Peyer's patch (tissue), 4 donors: Measurements from ENCODE around the gene ACTL8. TPM values are rescaled to one million over a fixed set of nuclear protein-coding genes. Genes with fewer than 3 reads are reported as not detected.

Experiments
- DNase-seq, 3 donors: peaks; one replicate each; pipeline ENCODE4 v3.0.0-alpha.2; 2017 to 2019
- H3K27ac ChIP-seq, 4 donors: fragments of 200-600 bp; sonication (generic); one replicate each; pipeline ENCODE4 v1.5.1; 2016 to 2019
- H3K27me3 ChIP-seq, 2 donors: fragments of 200-600 bp; sonication (generic); one replicate each; pipeline ENCODE4 v1.5.1; 2019
- H3K36me3 ChIP-seq, 3 donors: fragments of 200-600 bp; sonication (generic); one replicate each; pipeline ENCODE4 v1.5.1; 2016 to 2019
- H3K4me1 ChIP-seq, 4 donors: fragments of 200-600 bp; sonication (generic); one replicate each; pipeline ENCODE4 v1.5.1; 2016 to 2019
- H3K4me3 ChIP-seq, 4 donors: fragments of 200-600 bp; sonication (generic); 1 replicate in 3 of 4; 2 replicates in 1 of 4; pipeline ENCODE4 v1.5.1; 2016 to 2019; ENCODE audit warnings: mild to moderate bottlenecking in 1 of 4
- H3K9me3 ChIP-seq, 4 donors: fragments of 200-600 bp; sonication (generic); one replicate each; pipeline ENCODE4 v1.5.1; 2016 to 2019; ENCODE audit warnings: mild to moderate bottlenecking in 1 of 4
- POLR2A ChIP-seq, 2 donors: fragments of 450-650 bp; IDR thresholded peaks; one replicate each; pipeline ENCODE4 v1.5.1; 2017; ENCODE audit warnings: antibody characterized with exemption in 2 of 2, mild to moderate bottlenecking in 2 of 2, moderate library complexity in 2 of 2
- total RNA-seq, 4 donors: library from RNA; depleted of rRNA; stranded (reverse); fragments of >200 nt; gene quantifications; one replicate each; pipeline ENCODE4 v1.1.0, GENCODE V29; 2016
- TF ChIP-seq, protein P1 (sequence below), 6 experiments: fragments of 450-650 bp in 4 of 6; fragments of 200-600 bp in 2 of 6; sonication (generic) in 1 of 6; IDR thresholded peaks; one replicate each; pipeline ENCODE4 v1.5.1; 2017 to 2019; ENCODE audit warnings: antibody characterized with exemption in 6 of 6, mild to moderate bottlenecking in 3 of 6, moderate library complexity in 1 of 6

The ACTL8 gene
- total RNA-seq, 4 donors from 2014 or later: not detected

DNA sequence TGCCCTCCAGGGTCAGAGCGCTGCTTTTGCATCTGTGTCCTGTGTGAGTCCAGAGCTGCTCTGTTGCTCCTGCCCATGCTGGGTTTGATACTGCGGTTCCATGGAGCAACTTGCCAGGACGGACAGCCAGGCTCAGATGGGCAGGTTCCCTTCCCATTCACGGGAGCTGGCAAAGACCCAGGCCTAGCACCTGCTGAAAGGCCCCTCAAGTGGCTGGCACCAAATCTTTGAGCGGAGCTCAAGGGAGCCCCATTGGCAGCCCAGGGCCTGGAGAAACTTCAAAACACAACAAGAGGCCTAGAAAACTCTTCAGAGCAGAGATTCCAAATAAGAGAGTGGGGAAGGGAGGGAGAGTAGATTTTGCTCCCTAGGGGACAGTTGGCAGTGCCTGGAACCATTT, 97.2 kb downstream of the ACTL8 start:
- DNase-seq: no peak
- Histone ChIP-seq H3K4me1 (no peaks in the 10 kb centered on the region), H3K9me3 (no peaks in the 10 kb centered on the region), H3K27ac (no peak overlapping the region), H3K4me3 (no peak overlapping the region), H3K27me3 (no peaks in the 10 kb centered on the region), H3K36me3 (no peaks in the 10 kb centered on the region)
- no peak for TF ChIP-seq POLR2A (IDR thresholded peaks at IDR 0.05)
- TF ChIP-seq, protein P1, sequence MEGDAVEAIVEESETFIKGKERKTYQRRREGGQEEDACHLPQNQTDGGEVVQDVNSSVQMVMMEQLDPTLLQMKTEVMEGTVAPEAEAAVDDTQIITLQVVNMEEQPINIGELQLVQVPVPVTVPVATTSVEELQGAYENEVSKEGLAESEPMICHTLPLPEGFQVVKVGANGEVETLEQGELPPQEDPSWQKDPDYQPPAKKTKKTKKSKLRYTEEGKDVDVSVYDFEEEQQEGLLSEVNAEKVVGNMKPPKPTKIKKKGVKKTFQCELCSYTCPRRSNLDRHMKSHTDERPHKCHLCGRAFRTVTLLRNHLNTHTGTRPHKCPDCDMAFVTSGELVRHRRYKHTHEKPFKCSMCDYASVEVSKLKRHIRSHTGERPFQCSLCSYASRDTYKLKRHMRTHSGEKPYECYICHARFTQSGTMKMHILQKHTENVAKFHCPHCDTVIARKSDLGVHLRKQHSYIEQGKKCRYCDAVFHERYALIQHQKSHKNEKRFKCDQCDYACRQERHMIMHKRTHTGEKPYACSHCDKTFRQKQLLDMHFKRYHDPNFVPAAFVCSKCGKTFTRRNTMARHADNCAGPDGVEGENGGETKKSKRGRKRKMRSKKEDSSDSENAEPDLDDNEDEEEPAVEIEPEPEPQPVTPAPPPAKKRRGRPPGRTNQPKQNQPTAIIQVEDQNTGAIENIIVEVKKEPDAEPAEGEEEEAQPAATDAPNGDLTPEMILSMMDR (IDR thresholded peaks at IDR 0.05): no peak

DNA sequence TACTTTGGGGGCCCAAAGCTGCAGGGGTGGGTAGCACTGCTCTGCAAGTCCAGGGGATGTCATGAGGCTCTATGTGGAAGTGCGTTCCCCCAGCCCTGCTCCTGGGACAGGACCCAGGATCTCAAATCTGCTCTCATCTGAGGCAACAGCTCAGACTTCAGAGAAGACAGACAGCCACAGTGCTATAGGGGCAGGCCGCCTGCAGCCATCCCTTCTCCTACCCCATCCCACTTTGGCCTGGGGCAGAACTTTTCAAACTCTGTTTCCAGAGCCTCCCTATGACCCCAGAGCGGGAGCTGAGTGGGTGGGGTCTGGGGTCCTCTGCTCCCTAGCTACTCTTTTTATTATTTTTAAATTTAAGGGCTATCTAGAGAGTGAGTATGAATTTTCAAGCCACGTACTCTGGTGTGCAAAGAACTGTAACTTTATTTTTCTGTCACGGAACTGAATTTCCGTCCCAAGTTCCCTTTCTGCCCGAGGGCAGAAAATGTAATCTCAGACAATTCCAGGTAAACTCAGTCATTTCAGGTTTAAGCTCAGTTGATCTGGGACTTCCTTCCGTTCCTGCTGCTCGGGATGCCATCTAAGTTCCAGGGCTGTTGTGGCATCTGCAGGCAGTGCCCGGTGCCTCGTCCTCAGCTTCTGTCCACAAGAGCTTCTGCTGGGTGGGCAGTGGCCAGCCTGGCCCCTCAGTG, 98.3 kb downstream of the ACTL8 start:
- Histone ChIP-seq H3K27ac (no peak overlapping the region), H3K36me3 (no peaks in the 10 kb centered on the region), H3K4me3 (no peak overlapping the region), H3K27me3 (no peaks in the 10 kb centered on the region), H3K4me1 (no peaks in the 10 kb centered on the region), H3K9me3 (no peaks in the 10 kb centered on the region)
- no peak for DNase-seq
- TF ChIP-seq, protein P1 (IDR thresholded peaks at IDR 0.05): no peak
- TF ChIP-seq POLR2A (IDR thresholded peaks at IDR 0.05): no peak

DNA sequence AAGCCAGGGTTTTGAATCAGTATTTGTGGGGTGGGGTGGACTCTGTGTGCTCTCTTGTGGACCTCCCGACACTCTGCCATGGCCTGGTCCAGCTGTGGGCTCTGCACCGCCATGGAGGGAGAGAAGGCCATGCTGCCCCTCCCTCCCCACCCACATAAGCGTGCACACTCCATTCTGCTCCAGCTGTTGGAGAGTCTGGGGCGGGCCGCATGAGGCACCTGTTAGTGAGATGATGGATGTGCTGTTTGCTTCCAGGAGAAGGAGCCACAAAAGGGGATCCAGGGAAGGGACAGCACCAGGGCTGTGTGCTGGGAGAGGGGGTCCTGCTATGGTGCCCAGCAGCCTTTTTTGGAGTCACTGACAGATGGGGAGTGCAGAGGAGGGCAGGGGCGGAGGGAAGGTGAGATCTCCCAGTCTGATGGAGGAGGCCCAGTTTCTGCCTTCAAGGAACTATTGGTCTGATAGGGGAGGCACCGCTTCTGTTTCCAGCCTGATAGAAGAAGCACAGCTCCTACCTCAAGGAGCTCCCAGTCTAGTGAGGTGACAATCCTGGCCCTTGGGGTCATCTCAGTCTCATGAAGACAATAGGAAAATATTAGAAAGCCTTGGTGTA, 101.5 kb downstream of the ACTL8 start:
- Histone ChIP-seq H3K9me3 (no peaks in the 10 kb centered on the region), H3K27ac (no peak overlapping the region), H3K27me3 (no peaks in the 10 kb centered on the region), H3K4me3 (no peak overlapping the region), H3K36me3 (no peaks in the 10 kb centered on the region), H3K4me1 (no peaks in the 10 kb centered on the region)
- TF ChIP-seq, protein P1 (IDR thresholded peaks at IDR 0.05): no peak
- no peak for TF ChIP-seq POLR2A (IDR thresholded peaks at IDR 0.05)
- DNase-seq: no peak

DNA sequence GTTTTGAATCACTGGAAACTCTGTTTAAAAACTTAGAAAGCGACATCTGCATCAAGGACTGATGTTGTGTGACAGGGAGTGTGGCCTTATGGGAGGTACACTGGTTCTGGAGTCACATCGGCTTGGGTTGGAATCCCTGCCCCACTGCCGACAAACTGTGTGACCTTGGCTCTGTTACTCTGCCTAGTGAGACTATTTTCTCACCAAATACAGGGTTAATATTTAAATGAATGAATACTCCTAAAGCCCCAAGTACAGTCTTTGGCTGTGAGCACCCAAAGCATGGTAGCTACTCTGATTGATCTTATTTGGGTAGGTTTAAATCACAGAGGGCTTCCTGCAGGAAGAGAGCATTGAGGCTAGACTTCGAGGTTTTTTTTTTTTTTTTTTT, 102.0 kb downstream of the ACTL8 start:
- H3K27ac ChIP-seq: no peak overlapping the region
- DNase-seq: no peak

DNA sequence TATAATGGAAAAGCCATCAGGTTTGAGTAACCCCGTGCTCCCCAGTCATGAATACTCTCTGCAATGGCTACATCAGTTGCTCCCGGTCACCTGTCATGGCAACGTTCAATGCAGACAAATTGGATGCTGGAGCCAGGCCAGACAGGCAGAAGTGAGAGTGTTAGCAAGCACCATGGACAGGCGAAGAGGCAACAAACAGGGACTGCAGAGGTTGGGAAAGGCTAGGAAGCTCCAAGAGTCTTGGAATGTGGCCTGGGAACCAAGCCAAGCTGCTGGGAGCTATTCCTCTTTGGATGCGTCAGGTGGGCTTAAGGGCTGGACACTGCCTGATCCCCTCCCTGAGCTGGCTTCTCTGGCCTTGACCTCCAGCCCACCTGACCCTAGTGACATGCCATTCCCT, 102.9 kb downstream of the ACTL8 start:
- no peak for DNase-seq
- no peaks in the 10 kb centered on the region for H3K4me1 ChIP-seq
- no peaks in the 10 kb centered on the region for H3K27me3 ChIP-seq
- no peak overlapping the region for H3K27ac ChIP-seq
- H3K9me3 ChIP-seq: no peaks in the 10 kb centered on the region
- H3K36me3 ChIP-seq: no peaks in the 10 kb centered on the region
- no peak overlapping the region for H3K4me3 ChIP-seq
- no peak for TF ChIP-seq POLR2A (IDR thresholded peaks at IDR 0.05)
- TF ChIP-seq, protein P1 (IDR thresholded peaks at IDR 0.05): no peak

More for the DNA sequence above, 102.0 kb downstream of the ACTL8 start:
- no peaks in the 10 kb centered on the region for H3K36me3 ChIP-seq
- H3K4me1 ChIP-seq: no peaks in the 10 kb centered on the region
- no peaks in the 10 kb centered on the region for H3K9me3 ChIP-seq
- no peak for TF ChIP-seq POLR2A (IDR thresholded peaks at IDR 0.05)
- TF ChIP-seq, protein P1 (IDR thresholded peaks at IDR 0.05): no peak
- no peaks in the 10 kb centered on the region for H3K27me3 ChIP-seq
- H3K4me3 ChIP-seq: no peak overlapping the region
